Thyroid gland (tissue), 4 donors: ENCODE results near the gene RGL3.

Experiments used
- POLR2A ChIP-seq, 2 donors: fragments of 450-650 bp; IDR thresholded peaks; one replicate each; pipeline ENCODE4 v1.6.1; 2017; ENCODE audit warnings: antibody characterized with exemption in 2 of 2, mild to moderate bottlenecking in 2 of 2, moderate library complexity in 1 of 2
- TF ChIP-seq, protein P1 (sequence below), 6 experiments: fragments of 200-600 bp in 3 of 6; fragments of 450-650 bp in 3 of 6; sonication (generic) in 3 of 6; IDR thresholded peaks; one replicate each; pipeline ENCODE4 v1.5.1; 2016 to 2019; ENCODE audit warnings: antibody characterized with exemption in 6 of 6, mild to moderate bottlenecking in 2 of 6, inconsistent platforms in 1 of 6, moderate library complexity in 1 of 6

DNA sequence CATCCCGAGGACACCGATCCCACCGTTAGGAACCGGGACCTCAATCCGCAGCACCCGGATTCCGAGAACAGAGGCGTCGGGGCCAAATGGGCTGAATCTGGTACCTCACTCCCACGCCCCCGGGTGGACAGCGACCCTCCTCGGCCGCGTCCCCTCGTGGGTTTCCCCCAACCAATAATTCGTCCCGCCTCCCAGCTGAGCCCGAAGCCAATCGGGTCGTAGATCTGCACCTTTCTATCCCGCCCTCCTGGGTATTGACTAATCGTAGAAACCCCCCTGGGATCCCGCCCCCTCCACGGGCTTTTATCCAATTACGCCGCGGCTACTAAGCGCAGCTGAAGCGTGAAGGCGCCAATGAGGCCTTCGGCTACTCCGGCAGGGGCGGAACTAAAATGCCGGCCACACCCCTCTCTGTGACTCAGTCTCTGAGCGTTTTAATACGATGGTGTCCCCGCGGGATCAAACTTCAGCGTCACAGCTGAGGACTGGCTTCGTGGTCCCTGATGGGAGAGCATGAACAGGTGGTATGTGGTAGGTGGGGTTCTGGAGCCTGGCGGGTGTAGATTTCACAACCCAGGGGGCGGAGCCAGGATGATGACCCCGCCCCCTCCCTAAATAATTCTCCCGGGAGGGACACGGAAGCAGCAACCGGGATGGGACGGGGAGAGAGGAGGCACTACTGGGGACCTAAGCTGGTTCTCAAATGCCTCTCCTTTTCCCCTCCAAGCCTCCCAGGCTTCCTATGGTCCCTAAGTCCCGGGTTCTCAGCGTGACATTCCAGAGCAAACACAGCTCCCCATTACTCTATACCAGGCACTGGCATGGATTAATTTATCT is 72.8 kb downstream of the RGL3 start, which contains the start of the genes CCDC159 and TMEM205:
- TF ChIP-seq, protein P1, sequence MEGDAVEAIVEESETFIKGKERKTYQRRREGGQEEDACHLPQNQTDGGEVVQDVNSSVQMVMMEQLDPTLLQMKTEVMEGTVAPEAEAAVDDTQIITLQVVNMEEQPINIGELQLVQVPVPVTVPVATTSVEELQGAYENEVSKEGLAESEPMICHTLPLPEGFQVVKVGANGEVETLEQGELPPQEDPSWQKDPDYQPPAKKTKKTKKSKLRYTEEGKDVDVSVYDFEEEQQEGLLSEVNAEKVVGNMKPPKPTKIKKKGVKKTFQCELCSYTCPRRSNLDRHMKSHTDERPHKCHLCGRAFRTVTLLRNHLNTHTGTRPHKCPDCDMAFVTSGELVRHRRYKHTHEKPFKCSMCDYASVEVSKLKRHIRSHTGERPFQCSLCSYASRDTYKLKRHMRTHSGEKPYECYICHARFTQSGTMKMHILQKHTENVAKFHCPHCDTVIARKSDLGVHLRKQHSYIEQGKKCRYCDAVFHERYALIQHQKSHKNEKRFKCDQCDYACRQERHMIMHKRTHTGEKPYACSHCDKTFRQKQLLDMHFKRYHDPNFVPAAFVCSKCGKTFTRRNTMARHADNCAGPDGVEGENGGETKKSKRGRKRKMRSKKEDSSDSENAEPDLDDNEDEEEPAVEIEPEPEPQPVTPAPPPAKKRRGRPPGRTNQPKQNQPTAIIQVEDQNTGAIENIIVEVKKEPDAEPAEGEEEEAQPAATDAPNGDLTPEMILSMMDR (IDR thresholded peaks at IDR 0.05), result no peak
- TF ChIP-seq POLR2A (IDR thresholded peaks at IDR 0.05), result peak; percentile 27 to 74
